ENCODE measurements around the gene SP6.

SP6 gene

GRCh38 chr17:47816947-47817346 is 34.0 kb downstream of the SP6 start:
- in situ Hi-C loops (cut with HindIII; ENCODE audit: low pct_ligation_motif_present, low sequenced_read_pairs) = no loop called here
- no peak for DNase-seq
- Histone ChIP-seq H3K27ac (no peak overlapping the region), H3K4me3 (ENCODE audit: low read depth, low read length) (no peak overlapping the region), H3K36me3 (replicated peaks) (peaks cover 16% of the 10 kb centered on the region), H3K27me3 (replicated peaks) (no peaks in the 10 kb centered on the region)
- no peak for TF ChIP-seq CTCF (IDR thresholded peaks at IDR 0.05; ENCODE audit: low read depth, low read length, missing control alignments)

- H3K27me3 ChIP-seq (replicated peaks) = no peaks in the 10 kb centered on the region
- no peak for DNase-seq
- H3K4me3 ChIP-seq (ENCODE audit: low read depth, low read length) = no peak overlapping the region
- no peak overlapping the region for H3K27ac ChIP-seq
- peaks cover 16% of the 10 kb centered on the region for H3K36me3 ChIP-seq (replicated peaks)
- in situ Hi-C loops (cut with HindIII; ENCODE audit: low pct_ligation_motif_present, low sequenced_read_pairs) = no loop called here
- TF ChIP-seq CTCF (IDR thresholded peaks at IDR 0.05; ENCODE audit: low read depth, low read length, missing control alignments) = no peak
Measured at GRCh38 chr17:47816111-47816735, 34.7 kb downstream of the SP6 start.

GRCh38 chr17:47815106-47815918 is 35.7 kb downstream of the SP6 start:
- TF ChIP-seq CTCF (IDR thresholded peaks at IDR 0.05; ENCODE audit: low read depth, low read length, missing control alignments) = no peak
- H3K36me3 ChIP-seq (replicated peaks) = peaks cover 16% of the 10 kb centered on the region
- H3K27ac ChIP-seq = no peak overlapping the region
- H3K27me3 ChIP-seq (replicated peaks) = no peaks in the 10 kb centered on the region
- H3K4me3 ChIP-seq (ENCODE audit: low read depth, low read length) = no peak overlapping the region
- DNase-seq = no peak
- in situ Hi-C loops (cut with HindIII; ENCODE audit: low pct_ligation_motif_present, low sequenced_read_pairs) = no loop called here

- H3K36me3 ChIP-seq (replicated peaks) = peaks cover 25% of the 10 kb centered on the region
Measured at GRCh38 chr17:47813512-47814031, 37.4 kb downstream of the SP6 start.

GRCh38 chr17:47813077-47813476 is 37.9 kb downstream of the SP6 start:
- TF ChIP-seq CTCF (IDR thresholded peaks at IDR 0.05; ENCODE audit: low read depth, low read length, missing control alignments) = no peak
- Histone ChIP-seq H3K27ac (no peak overlapping the region), H3K27me3 (replicated peaks) (no peaks in the 10 kb centered on the region), H3K4me3 (ENCODE audit: low read depth, low read length) (no peak overlapping the region), H3K36me3 (replicated peaks) (peaks cover 30% of the 10 kb centered on the region)
- in situ Hi-C loops (cut with HindIII; ENCODE audit: low pct_ligation_motif_present, low sequenced_read_pairs) = no loop called here
- DNase-seq = no peak

More at GRCh38 chr17:47813512-47814031, 37.4 kb downstream of the SP6 start:
- Histone ChIP-seq H3K4me3 (ENCODE audit: low read depth, low read length) (no peak overlapping the region), H3K27me3 (replicated peaks) (no peaks in the 10 kb centered on the region), H3K27ac (no peak overlapping the region)
- no peak for DNase-seq
- no peak for TF ChIP-seq CTCF (IDR thresholded peaks at IDR 0.05; ENCODE audit: low read depth, low read length, missing control alignments)
- in situ Hi-C loops (cut with HindIII; ENCODE audit: low pct_ligation_motif_present, low sequenced_read_pairs) = no loop called here
